Brain microvascular endothelial cell (primary cell): ENCODE measurements around the gene RPN2.

Experiments used
- DNase-seq: peaks from one replicate; pipeline ENCODE4 v3.0.0-alpha.2; 2020
- H3K27ac ChIP-seq: fragments of 250-450 bp; sonication (Bioruptor Pico); 2 replicates; pipeline ENCODE4 v1.5.1; 2020; ENCODE audit warnings: mild to moderate bottlenecking, moderate library complexity
- H3K27me3 ChIP-seq: fragments of 250-450 bp; sonication (Bioruptor Pico); replicated peaks from 2 replicates; pipeline ENCODE4 v1.5.1; 2020; ENCODE audit warnings: mild to moderate bottlenecking
- H3K36me3 ChIP-seq: fragments of 250-450 bp; sonication (Bioruptor Pico); replicated peaks from 2 replicates; pipeline ENCODE4 v1.5.1; 2020; ENCODE audit warnings: mild to moderate bottlenecking
- H3K4me3 ChIP-seq: 2 replicates; pipeline ENCODE4 v1.5.1; 2011; ENCODE audit warnings: low read depth, mild to moderate bottlenecking, control low read depth, low read length, moderate library complexity
- in situ Hi-C: cut with HindIII; loops from 2 replicates; pipeline ENCODE4 v1.10.0; 2017; ENCODE audit warnings: low sequenced_read_pairs, low pct_ligation_motif_present
- TF ChIP-seq, protein P1 (sequence below): IDR thresholded peaks from 2 replicates; pipeline ENCODE4 v1.5.1; 2011; ENCODE audit warnings: low read depth, mild to moderate bottlenecking, moderate library complexity, low read length, control low read depth, inconsistent platforms; ENCODE audit errors: missing control alignments

RPN2 gene

DNA sequence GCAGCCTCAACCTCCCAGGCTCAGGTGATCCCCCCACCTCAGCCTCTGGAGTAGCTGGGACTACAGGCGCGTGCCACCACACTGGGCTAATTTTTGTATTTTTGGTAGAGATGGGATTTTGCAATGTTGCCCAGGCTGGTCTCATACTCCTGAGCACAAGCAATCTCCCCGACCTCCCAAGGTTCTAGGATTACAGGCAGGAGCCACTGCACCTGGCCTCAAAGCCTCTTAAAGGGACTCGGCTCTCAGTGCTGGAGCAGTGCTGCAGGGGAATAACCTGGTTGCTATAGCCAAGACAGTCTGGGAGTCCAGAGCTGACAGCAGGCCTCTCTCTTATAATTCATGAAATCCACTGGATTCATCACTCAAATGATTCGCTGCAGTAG is 65.4 kb downstream of the RPN2 start:
- Histone ChIP-seq H3K4me3 (no peak overlapping the region), H3K27me3 (no peaks in the 10 kb centered on the region), H3K36me3 (peaks cover 27% of the 10 kb centered on the region), H3K27ac (no peak overlapping the region)
- in situ Hi-C loops = no loop called here
- TF ChIP-seq, protein P1, sequence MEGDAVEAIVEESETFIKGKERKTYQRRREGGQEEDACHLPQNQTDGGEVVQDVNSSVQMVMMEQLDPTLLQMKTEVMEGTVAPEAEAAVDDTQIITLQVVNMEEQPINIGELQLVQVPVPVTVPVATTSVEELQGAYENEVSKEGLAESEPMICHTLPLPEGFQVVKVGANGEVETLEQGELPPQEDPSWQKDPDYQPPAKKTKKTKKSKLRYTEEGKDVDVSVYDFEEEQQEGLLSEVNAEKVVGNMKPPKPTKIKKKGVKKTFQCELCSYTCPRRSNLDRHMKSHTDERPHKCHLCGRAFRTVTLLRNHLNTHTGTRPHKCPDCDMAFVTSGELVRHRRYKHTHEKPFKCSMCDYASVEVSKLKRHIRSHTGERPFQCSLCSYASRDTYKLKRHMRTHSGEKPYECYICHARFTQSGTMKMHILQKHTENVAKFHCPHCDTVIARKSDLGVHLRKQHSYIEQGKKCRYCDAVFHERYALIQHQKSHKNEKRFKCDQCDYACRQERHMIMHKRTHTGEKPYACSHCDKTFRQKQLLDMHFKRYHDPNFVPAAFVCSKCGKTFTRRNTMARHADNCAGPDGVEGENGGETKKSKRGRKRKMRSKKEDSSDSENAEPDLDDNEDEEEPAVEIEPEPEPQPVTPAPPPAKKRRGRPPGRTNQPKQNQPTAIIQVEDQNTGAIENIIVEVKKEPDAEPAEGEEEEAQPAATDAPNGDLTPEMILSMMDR = no peak
- no peak for DNase-seq

DNA sequence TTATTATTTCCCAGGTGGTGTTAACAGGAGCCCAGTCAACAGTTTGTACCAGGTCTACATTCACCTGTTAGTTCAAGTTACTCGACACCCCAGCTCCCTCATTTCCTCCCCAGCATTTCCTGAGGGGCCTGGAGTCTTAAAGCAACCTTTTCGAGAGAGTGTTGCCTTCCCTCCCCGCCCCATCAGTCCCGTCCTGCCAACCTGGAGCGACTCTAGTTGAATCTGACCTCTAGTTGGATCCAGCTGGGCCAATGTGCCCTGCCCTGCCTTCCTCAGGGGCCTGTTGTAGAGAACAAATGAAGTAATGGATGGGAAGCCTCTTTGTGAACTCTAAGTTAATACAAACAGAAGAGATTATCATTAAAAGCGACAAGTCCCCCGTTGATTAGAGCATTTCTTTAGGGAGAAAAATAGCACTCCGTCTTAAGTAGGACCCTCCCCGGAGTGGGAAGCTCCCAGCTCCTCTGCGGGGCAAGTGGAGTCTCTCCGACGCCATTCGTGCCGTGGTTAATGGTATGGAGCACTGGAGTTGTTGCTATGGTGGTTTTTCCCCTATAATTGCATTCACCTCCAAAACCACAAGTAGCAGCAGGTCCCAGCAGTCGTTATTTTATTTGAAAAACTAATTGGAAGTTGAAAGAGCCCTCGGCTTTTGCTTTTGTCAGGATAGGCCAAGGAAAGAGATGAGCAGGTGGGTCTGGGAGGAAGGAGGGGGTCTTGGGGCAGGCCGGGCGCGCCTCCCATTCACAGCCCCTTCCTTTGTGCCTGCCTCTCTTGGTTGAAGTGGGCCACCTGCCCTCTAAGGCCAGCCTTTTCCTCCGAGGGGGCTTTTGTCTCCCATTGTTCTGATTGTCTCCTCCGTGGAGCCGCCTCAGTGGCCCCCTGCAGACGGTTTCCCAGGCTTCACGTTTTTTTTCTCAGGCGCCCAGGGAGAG is 66.4 kb downstream of the RPN2 start:
- Histone ChIP-seq H3K4me3 (no peak overlapping the region), H3K36me3 (peaks cover 23% of the 10 kb centered on the region), H3K27me3 (no peaks in the 10 kb centered on the region), H3K27ac (no peak overlapping the region)
- TF ChIP-seq, protein P1 = no peak
- in situ Hi-C loops = no loop called here
- no peak for DNase-seq

DNA sequence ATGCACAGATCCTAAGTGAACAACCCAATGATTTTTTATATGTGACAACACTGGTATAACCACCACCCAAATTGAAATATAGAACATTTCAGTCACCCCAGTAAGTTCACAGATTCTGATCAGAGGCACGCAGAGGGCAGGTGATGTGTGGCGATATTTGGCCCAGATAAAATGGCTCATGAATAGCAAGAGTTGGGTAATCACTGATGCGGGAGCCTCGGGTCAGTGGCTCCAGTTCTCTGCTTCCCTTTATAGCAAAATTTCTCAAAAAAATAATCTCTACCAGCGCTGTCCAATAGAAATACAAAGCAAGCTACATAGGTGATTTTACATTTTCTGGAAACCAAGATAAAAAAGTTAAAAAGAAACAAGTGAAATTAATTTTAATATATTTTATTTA is 67.6 kb downstream of the RPN2 start:
- in situ Hi-C loops = no loop called here
- Histone ChIP-seq H3K27ac (no peak overlapping the region), H3K36me3 (peaks cover 15% of the 10 kb centered on the region), H3K27me3 (no peaks in the 10 kb centered on the region), H3K4me3 (no peak overlapping the region)
- no peak for DNase-seq
- TF ChIP-seq, protein P1 = no peak

DNA sequence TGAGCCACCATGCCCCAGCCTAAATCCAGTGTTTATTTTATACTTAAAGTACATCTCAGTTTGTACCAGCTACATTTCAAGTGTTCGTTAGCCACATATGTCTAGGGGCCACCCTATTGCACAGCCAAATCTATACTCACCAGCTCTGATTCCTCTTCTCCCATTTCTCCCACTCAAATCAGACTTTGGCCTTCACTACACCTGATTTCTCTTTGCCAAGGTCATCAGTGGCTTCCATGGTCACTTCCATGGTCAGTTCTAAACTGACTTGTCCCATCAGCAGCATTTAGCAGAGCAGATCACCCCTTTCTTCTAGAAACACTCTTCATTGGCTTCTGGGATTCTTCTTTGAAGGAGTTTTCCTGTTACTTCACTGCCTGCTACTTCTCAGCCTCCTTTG is 68.4 kb downstream of the RPN2 start:
- Histone ChIP-seq H3K27me3 (no peaks in the 10 kb centered on the region), H3K36me3 (peaks cover 10% of the 10 kb centered on the region), H3K27ac (no peak overlapping the region), H3K4me3 (no peak overlapping the region)
- TF ChIP-seq, protein P1 = no peak
- in situ Hi-C loops = no loop called here
- DNase-seq = no peak

DNA sequence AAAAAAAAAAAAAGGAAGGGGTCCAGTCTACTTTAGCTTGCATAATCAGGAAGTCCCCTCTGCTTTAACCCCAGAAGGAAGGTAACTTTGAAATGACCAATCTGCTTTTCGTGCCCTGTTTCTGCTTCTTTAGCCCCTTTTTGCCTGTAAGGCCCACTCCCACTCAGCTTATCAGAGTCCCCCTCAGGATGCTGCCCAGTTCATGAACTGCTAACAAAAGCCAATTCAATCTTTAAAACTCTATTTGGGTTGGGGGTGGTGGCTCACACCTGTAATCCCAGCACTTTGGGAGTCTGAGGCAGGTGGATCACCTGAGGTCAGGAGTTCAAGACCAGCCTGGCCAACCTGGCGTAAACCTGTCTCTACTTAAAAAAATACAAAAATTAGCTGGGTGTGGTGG is 70.2 kb downstream of the RPN2 start:
- TF ChIP-seq, protein P1 = no peak
- in situ Hi-C loops = no loop called here
- no peak for DNase-seq
- H3K27ac ChIP-seq = no peak overlapping the region
- no peaks in the 10 kb centered on the region for H3K27me3 ChIP-seq
- H3K4me3 ChIP-seq = no peak overlapping the region
- no peaks in the 10 kb centered on the region for H3K36me3 ChIP-seq
